HL-60/S4 treated with phorbol 12-myristate 13-acetate at 8.2 ng/mL for 4 days and 3 days (cell line): ENCODE results near the gene SLC10A6.

Source experiments
- in situ Hi-C: fragments of 300-500 bp; cut with MboI; formaldehyde crosslinking; loops from 2 replicates; pipeline ENCODE4 v1.15.0; 2022; ENCODE audit warnings: low sequenced_read_pairs

The SLC10A6 gene

DNA sequence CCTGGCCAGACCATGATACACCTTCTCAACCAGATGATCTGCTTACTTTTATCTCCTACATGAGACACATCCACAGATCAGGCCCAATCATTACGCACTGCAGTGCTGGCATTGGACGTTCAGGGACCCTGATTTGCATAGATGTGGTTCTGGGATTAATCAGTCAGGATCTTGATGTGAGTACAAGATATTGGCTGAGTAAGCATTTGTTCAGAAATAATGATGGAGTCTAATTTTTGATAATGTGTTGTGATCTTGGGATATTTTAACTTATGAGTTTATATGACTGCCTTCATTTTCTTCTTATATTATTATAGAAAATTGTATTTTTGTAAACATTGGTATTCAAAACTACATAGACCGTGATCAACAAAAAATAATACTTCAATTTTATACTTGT is 39.4 kb downstream of the SLC10A6 start:
- in situ Hi-C loops: no loop called here

DNA sequence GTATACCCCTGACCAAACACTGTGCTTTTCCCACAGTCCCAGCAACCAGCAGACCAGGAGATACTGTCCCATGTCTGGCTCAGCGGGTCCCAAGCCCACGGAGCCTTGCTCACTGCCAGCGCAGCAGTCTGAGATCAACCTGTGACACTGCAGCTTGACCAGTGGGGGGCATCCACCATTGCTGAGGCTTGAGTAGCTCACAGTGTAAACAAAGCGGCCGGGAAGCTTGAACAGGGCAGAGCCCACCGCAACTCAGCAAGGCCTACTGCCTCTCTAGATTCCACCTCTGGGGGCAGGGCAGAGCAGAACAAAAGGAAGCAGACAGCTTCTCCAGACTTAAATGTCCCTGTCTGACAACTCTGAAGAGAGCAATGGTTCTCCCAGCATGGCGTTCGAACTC is 58.1 kb downstream of the SLC10A6 start:
- in situ Hi-C loops: no loop called here

DNA sequence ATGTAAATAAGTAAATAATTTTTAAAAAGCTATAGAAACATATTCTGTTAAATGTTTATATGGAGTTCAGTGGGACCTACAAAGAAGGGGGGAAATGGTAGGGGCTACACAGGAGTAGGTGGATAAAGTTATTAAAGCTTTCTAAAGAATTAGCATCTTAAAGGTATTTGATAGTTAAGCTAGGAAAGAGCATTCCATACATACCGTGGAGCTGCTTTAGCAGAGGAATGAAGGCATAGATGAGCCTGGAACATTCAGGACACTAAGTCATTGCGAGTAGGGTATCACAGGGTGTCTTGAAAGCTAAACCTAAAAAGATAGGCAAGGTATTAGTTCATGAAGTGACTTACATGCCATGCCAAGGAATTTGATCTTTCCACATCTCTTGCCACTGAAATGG is 60.4 kb downstream of the SLC10A6 start:
- in situ Hi-C loops: no loop called here

DNA sequence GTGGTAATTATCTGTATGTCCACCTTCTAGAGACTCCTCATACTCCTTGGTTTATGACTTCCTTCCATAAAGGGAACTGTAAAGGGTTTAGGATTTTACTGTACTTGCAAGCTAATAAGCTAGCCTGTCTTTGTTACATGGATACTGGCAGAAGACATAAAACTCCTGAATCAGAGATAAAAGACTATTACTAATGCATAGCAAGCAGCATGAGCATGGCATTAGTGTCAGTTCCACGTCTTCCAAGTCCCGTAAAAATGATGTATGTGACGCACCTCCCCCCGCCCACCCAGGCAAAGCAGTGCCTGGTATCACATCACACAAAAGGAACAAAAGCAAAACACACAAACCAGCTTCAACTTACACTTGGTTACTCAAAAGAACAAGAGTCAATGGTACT is 71.0 kb downstream of the SLC10A6 start:
- in situ Hi-C loops: no loop called here

DNA sequence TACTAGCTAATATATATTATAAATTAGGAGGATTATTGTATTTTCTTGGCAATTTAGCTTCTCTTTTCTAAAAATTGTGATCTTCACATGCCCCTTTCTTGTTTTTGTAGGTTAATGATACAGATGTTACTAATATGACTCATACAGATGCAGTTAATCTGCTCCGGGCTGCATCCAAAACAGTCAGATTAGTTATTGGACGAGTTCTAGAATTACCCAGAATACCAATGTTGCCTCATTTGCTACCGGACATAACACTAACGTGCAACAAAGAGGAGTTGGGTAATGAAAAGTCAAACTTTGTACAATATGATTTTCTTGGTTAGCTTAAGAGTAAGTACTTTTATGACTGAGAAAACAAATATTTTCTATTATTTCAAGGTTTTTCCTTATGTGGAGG is 74.1 kb downstream of the SLC10A6 start:
- in situ Hi-C loops: no loop called here
